Loucy (cell line): ENCODE results near the gene MPI.

ENCODE experiments used
- CTCF ChIP-seq: fragments of 200-600 bp; sonication (generic); conservative IDR thresholded peaks from 2 replicates; pipeline ENCODE4 v1.5.1; 2014; ENCODE audit warnings: mild to moderate bottlenecking, antibody characterized with exemption, low read length
- EZH2phosphoT487 ChIP-seq: fragments of 200-600 bp; IDR thresholded peaks from 2 replicates; pipeline ENCODE4 v1.6.1; 2018; ENCODE audit warnings: antibody characterized with exemption, mild to moderate bottlenecking, moderate library complexity, borderline replicate concordance

- no peak for TF ChIP-seq CTCF
- TF ChIP-seq EZH2phosphoT487: no peak
These were observed 45.9 kb upstream of the MPI start for GRCh38 chr15:74843891-74844299.
